Measurements from ENCODE around the gene EDC4.

EDC4 gene

GRCh38 chr16:67915831-67916723 is 43.2 kb downstream of the EDC4 start:
- Histone ChIP-seq H3K9me3 (ENCODE audit: control insufficient read depth in 1 of 2, low read length in 2 of 2) (no peaks in the 10 kb centered on the region), H3K4me1 (ENCODE audit: control insufficient read depth in 1 of 2, insufficient read depth in 2 of 2, low read length in 2 of 2) (peaks cover 0 to 25% of the 10 kb centered on the region in 2 donors), H3K27me3 (ENCODE audit: low read depth, low read length) (no peaks in the 10 kb centered on the region), H3K36me3 (ENCODE audit: control insufficient read depth in 1 of 2, insufficient read depth in 2 of 2, low read length in 2 of 2) (peaks cover 5 to 13% of the 10 kb centered on the region in 2 donors), H3K27ac (ENCODE audit: low read length) (no peak overlapping the region), H3K4me3 (ENCODE audit: low read depth in 1 of 2, low read length in 2 of 2) (no peak overlapping the region)

DNA sequence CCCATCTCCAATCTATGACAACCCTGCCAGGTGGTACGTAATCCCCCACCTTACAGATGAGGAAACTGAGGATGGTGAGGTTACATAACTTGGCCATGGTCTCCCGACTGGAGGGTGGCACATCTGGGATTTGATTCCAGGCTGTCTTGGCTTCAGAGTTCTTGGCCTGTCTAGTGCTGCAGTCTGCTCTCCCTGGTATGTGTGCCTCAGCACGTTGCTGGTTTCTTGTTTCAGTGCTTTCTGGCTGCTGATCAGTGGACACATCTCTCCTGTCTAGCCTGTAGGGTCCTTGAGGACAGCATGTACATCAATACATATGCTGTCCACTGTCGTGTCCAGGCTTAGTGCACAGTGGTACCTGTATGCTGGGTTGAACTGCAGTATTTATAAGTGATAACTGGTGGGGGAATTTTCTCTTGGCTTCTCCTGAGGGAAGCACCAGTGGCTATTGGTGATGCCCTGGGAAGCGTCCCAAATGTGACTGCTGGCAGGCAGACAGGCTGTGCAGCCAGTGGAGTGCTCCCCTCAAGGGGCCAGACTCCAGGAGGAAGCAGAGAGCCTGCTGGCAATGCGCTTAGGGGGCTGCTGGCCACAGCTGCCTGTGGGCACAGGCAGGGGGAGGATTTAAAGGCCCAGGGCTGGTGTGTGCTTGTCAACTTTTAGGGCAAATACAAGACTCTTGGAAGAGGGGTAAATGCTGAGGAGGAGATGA is 44.4 kb downstream of the EDC4 start:
- H3K4me1 ChIP-seq (ENCODE audit: control insufficient read depth in 1 of 2, insufficient read depth in 2 of 2, low read length in 2 of 2) = peaks cover 0 to 25% of the 10 kb centered on the region in 2 donors
- no peaks in the 10 kb centered on the region for H3K9me3 ChIP-seq (ENCODE audit: control insufficient read depth in 1 of 2, low read length in 2 of 2)
- H3K4me3 ChIP-seq (ENCODE audit: low read depth in 1 of 2, low read length in 2 of 2) = no peak overlapping the region
- peaks cover 5 to 8% of the 10 kb centered on the region in 2 donors for H3K36me3 ChIP-seq (ENCODE audit: control insufficient read depth in 1 of 2, insufficient read depth in 2 of 2, low read length in 2 of 2)
- H3K27me3 ChIP-seq (ENCODE audit: low read depth, low read length) = no peaks in the 10 kb centered on the region
- peak overlapping the region; percentile 25 for H3K27ac ChIP-seq (ENCODE audit: low read length)

- no peaks in the 10 kb centered on the region for H3K27me3 ChIP-seq (ENCODE audit: low read depth, low read length)
- H3K27ac ChIP-seq (ENCODE audit: low read length) = peak overlapping the region; percentile 25
- H3K4me1 ChIP-seq (ENCODE audit: control insufficient read depth in 1 of 2, insufficient read depth in 2 of 2, low read length in 2 of 2) = peaks cover 0 to 25% of the 10 kb centered on the region in 2 donors
- H3K9me3 ChIP-seq (ENCODE audit: control insufficient read depth in 1 of 2, low read length in 2 of 2) = no peaks in the 10 kb centered on the region
- H3K4me3 ChIP-seq (ENCODE audit: low read depth in 1 of 2, low read length in 2 of 2) = no peak overlapping the region
- peaks cover 5 to 8% of the 10 kb centered on the region in 2 donors for H3K36me3 ChIP-seq (ENCODE audit: control insufficient read depth in 1 of 2, insufficient read depth in 2 of 2, low read length in 2 of 2)
Observed at GRCh38 chr16:67917852-67918236, 45.0 kb downstream of the EDC4 start.

- no peak overlapping the region for H3K27ac ChIP-seq (ENCODE audit: low read length)
- no peaks in the 10 kb centered on the region for H3K9me3 ChIP-seq (ENCODE audit: control insufficient read depth in 1 of 2, low read length in 2 of 2)
- H3K4me1 ChIP-seq (ENCODE audit: control insufficient read depth in 1 of 2, insufficient read depth in 2 of 2, low read length in 2 of 2) = peaks cover 0 to 37% of the 10 kb centered on the region in 2 donors
- no peak overlapping the region for H3K4me3 ChIP-seq (ENCODE audit: low read depth in 1 of 2, low read length in 2 of 2)
- no peaks in the 10 kb centered on the region for H3K27me3 ChIP-seq (ENCODE audit: low read depth, low read length)
- H3K36me3 ChIP-seq (ENCODE audit: control insufficient read depth in 1 of 2, insufficient read depth in 2 of 2, low read length in 2 of 2) = peaks cover 0 to 4% of the 10 kb centered on the region in 2 donors
Observed at GRCh38 chr16:67919622-67920221, 46.9 kb downstream of the EDC4 start.

DNA sequence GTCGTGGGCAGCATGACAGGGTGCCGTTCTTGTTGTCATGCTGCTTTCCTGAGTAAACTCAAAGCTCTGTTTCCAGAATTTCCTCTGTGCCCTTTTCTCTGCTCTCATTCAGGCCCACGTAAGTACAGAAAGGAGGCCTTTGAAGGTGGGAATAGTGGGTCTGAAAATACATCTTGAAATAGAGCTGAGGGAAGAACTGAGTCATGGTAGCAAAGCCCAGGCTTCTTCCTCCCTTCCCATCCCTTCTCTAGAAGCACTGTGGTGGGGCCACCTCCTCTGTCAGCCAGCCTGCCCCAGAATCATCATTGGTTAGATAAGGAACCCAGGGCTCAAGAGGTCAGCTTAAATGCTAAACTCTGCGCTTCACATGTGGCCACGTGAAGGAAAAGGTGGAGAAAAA is 49.4 kb downstream of the EDC4 start:
- Histone ChIP-seq H3K9me3 (ENCODE audit: control insufficient read depth in 1 of 2, low read length in 2 of 2) (no peaks in the 10 kb centered on the region), H3K27ac (ENCODE audit: low read length) (no peak overlapping the region), H3K36me3 (ENCODE audit: control insufficient read depth in 1 of 2, insufficient read depth in 2 of 2, low read length in 2 of 2) (peaks cover 0 to 4% of the 10 kb centered on the region in 2 donors), H3K27me3 (ENCODE audit: low read depth, low read length) (no peaks in the 10 kb centered on the region), H3K4me1 (ENCODE audit: control insufficient read depth in 1 of 2, insufficient read depth in 2 of 2, low read length in 2 of 2) (peaks cover 0 to 22% of the 10 kb centered on the region in 2 donors), H3K4me3 (ENCODE audit: low read depth in 1 of 2, low read length in 2 of 2) (no peak overlapping the region)

DNA sequence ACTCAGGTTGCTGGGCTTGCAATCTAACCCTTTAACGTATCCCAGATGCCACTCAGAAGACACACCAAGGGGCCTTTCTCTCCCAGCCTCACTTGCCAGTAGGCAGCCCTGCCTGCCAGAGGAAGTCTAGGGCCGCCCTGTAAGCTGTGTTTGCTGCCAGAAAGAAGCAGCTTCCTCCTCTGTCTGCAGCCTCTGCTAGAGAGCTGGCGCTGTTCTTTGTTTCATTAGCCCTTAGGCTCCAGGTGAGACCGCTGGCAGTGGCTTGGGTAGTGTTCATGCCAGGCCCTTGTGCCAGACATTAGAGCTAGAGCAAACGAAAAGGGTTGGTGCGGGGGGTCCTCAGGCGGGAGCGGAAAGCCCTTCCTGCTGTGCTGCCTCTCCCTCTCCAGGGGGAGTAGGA is 49.9 kb downstream of the EDC4 start:
- H3K4me1 ChIP-seq (ENCODE audit: control insufficient read depth in 1 of 2, insufficient read depth in 2 of 2, low read length in 2 of 2) = peaks cover 0 to 17% of the 10 kb centered on the region in 2 donors
- peaks cover 4 to 5% of the 10 kb centered on the region in 2 donors for H3K36me3 ChIP-seq (ENCODE audit: control insufficient read depth in 1 of 2, insufficient read depth in 2 of 2, low read length in 2 of 2)
- H3K27ac ChIP-seq (ENCODE audit: low read length) = no peak overlapping the region
- H3K27me3 ChIP-seq (ENCODE audit: low read depth, low read length) = no peaks in the 10 kb centered on the region
- H3K4me3 ChIP-seq (ENCODE audit: low read depth in 1 of 2, low read length in 2 of 2) = no peak overlapping the region
- H3K9me3 ChIP-seq (ENCODE audit: control insufficient read depth in 1 of 2, low read length in 2 of 2) = no peaks in the 10 kb centered on the region

DNA sequence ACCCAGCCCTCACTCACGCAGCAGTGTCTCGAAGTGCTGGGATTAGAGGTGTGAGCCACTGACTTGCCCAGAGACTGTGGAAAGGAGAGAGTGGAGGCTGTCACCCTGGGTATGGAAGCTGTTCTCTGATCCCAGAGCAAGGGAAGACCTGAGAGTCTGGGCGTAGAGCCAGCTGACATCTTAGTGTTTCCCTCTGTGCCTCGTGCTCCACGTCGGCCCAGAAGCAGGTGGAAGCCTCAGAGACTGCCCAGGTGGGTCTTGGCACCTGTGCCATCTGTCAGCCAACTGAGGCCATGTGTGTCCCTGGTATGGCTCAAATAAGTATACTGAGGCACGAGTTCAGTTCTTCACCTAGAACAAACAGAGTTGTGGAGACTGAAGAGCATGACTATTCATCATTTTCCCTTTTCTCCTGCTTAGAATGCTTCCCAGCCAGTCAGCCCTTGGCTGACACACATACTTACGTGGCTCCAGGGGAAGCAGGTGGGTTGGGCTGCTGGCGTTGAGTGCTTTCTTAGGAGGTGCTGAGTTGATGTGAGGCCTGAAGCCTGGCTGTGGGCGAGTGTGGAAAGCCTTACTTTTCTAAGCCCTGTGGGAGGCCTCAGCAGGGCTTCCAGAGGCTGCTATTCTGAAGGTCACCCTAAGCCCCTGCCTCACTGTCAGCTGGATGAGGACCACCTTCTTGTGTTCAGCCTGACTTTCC is 50.7 kb downstream of the EDC4 start:
- H3K27ac ChIP-seq (ENCODE audit: low read length) = no peak overlapping the region
- H3K36me3 ChIP-seq (ENCODE audit: control insufficient read depth in 1 of 2, insufficient read depth in 2 of 2, low read length in 2 of 2) = peaks cover 10 to 11% of the 10 kb centered on the region in 2 donors
- peaks cover 0 to 12% of the 10 kb centered on the region in 2 donors for H3K4me1 ChIP-seq (ENCODE audit: control insufficient read depth in 1 of 2, insufficient read depth in 2 of 2, low read length in 2 of 2)
- no peaks in the 10 kb centered on the region for H3K27me3 ChIP-seq (ENCODE audit: low read depth, low read length)
- no peak overlapping the region for H3K4me3 ChIP-seq (ENCODE audit: low read depth in 1 of 2, low read length in 2 of 2)
- H3K9me3 ChIP-seq (ENCODE audit: control insufficient read depth in 1 of 2, low read length in 2 of 2) = no peaks in the 10 kb centered on the region

DNA sequence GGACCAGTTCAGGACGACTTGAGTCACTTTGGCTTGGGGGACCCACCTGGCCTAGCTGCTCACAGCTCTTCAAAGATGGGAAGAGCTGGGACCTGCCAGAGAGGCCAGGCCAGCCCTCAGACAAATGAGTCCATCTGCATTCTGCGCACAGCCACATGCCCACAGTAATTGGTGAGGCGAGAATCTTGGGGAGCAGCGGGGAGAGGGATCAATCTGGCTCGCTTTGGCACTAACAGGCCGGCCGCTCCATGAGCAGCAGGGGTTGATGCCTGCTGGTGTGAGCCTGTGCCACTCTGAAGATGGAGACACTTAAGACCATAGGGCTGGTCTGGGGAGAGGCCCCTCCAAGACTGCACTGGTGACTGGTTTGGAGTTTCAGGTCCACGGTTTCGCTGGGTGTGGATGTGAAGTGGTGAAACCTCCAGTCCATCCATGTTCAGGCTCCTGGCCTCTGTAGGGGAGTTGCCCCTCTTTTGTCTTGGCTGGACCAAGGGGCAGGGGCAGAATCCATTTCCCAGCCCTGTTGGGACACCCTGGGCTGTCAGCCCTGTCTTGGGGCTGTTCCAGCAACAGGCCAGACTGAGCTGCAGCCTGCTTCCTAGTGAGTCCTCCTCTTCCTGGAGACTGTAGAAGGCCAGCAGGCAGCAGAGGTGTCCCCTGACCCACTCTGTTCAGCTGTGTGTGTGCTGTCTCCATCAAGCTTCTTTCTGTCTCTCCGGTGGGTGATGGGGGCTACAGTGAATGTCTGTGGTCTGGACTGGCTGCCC is 51.5 kb downstream of the EDC4 start:
- no peaks in the 10 kb centered on the region for H3K9me3 ChIP-seq (ENCODE audit: control insufficient read depth in 1 of 2, low read length in 2 of 2)
- H3K27me3 ChIP-seq (ENCODE audit: low read depth, low read length) = no peaks in the 10 kb centered on the region
- no peak overlapping the region for H3K27ac ChIP-seq (ENCODE audit: low read length)
- H3K36me3 ChIP-seq (ENCODE audit: control insufficient read depth in 1 of 2, insufficient read depth in 2 of 2, low read length in 2 of 2) = peaks cover 12 to 17% of the 10 kb centered on the region in 2 donors
- H3K4me1 ChIP-seq (ENCODE audit: control insufficient read depth in 1 of 2, insufficient read depth in 2 of 2, low read length in 2 of 2) = peaks cover 0 to 12% of the 10 kb centered on the region in 2 donors
- H3K4me3 ChIP-seq (ENCODE audit: low read depth in 1 of 2, low read length in 2 of 2) = no peak overlapping the region

DNA sequence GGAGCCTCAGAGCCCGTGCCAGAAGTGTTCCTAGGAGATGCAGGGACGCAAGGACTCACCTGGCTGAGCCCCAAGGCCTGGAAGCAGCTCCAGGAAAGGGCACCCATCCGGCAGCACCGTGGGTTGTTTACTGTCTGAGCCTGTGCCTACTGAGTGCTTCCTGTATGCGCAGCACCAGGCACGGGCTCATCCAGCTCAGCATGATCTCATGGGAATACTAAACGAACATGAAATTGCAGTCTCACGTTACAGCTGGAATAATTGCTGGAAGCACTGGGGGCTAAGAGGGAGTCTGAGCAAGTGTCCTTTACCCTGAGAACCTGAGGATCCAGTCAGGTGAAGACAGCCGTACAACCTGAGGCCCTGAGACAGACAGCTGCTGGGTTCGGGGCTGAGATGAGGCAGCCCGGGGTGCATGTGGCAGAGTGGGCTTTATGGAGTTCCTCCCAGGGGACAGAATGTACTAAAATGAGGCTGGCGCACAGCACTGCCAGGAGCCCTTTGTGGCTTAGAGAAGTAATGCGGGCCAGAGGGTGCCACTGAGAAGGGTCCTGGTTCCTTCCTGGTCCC is 53.4 kb downstream of the EDC4 start:
- Histone ChIP-seq H3K27me3 (ENCODE audit: low read depth, low read length) (no peaks in the 10 kb centered on the region), H3K4me1 (ENCODE audit: control insufficient read depth in 1 of 2, insufficient read depth in 2 of 2, low read length in 2 of 2) (peaks cover 0 to 12% of the 10 kb centered on the region in 2 donors), H3K9me3 (ENCODE audit: control insufficient read depth in 1 of 2, low read length in 2 of 2) (no peaks in the 10 kb centered on the region), H3K36me3 (ENCODE audit: control insufficient read depth in 1 of 2, insufficient read depth in 2 of 2, low read length in 2 of 2) (peaks cover 14 to 32% of the 10 kb centered on the region in 2 donors), H3K27ac (ENCODE audit: low read length) (no peak overlapping the region), H3K4me3 (ENCODE audit: low read depth in 1 of 2, low read length in 2 of 2) (no peak overlapping the region)
